Measurements from ENCODE around the gene HOXA13.

DNA sequence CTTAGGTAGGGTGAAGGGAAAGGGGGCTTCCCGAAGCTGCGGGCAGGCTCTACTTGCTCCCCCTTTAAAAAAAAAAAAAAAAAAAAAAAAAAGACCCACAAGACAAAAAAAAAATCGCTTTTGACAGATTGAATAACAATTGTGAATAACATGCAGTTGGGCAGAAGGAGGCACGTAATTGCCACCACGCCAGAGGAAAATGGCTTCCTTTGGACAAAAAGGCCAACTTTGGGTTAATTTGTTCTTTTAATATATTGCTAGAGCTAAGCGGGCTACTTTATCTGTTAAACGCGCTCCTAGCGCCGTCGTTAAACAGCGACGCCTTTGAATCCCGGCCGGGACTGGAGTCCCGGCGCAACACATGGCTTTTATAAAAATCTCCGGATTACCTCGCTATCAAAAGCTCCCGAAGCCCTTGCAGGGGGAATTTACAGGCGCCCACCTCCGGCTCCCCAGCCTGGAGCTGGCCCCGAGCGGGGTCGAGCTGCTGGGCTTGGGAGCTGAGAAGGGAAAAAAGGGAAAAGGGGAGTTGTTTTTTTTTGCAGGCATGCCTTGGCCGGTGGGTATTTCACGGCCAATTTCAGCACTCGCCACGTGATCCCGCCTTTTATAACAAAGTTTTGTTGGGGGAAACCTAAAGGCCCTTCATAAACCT lies 16.1 kb downstream of the HOXA13 start:
- TF ChIP-seq, protein P1, sequence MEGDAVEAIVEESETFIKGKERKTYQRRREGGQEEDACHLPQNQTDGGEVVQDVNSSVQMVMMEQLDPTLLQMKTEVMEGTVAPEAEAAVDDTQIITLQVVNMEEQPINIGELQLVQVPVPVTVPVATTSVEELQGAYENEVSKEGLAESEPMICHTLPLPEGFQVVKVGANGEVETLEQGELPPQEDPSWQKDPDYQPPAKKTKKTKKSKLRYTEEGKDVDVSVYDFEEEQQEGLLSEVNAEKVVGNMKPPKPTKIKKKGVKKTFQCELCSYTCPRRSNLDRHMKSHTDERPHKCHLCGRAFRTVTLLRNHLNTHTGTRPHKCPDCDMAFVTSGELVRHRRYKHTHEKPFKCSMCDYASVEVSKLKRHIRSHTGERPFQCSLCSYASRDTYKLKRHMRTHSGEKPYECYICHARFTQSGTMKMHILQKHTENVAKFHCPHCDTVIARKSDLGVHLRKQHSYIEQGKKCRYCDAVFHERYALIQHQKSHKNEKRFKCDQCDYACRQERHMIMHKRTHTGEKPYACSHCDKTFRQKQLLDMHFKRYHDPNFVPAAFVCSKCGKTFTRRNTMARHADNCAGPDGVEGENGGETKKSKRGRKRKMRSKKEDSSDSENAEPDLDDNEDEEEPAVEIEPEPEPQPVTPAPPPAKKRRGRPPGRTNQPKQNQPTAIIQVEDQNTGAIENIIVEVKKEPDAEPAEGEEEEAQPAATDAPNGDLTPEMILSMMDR (IDR thresholded peaks at IDR 0.05) = no peak
- TF ChIP-seq POLR2A (IDR thresholded peaks at IDR 0.05) (no peak), EP300 (IDR thresholded peaks at IDR 0.05) (no peak)
